HS-5 (cell line): Measurements from ENCODE around the gene SLC23A1.
"Not testable (repeated sequence)": the region's sequence is repeated elsewhere in the genome, so short reads cannot be mapped to it uniquely, and the experiment has no call there.

Experiments used
- DNase-seq: peaks from one replicate; pipeline ENCODE4 v3.0.0-alpha.2; 2012; ENCODE audit warnings: low read depth

Gene SLC23A1

DNA sequence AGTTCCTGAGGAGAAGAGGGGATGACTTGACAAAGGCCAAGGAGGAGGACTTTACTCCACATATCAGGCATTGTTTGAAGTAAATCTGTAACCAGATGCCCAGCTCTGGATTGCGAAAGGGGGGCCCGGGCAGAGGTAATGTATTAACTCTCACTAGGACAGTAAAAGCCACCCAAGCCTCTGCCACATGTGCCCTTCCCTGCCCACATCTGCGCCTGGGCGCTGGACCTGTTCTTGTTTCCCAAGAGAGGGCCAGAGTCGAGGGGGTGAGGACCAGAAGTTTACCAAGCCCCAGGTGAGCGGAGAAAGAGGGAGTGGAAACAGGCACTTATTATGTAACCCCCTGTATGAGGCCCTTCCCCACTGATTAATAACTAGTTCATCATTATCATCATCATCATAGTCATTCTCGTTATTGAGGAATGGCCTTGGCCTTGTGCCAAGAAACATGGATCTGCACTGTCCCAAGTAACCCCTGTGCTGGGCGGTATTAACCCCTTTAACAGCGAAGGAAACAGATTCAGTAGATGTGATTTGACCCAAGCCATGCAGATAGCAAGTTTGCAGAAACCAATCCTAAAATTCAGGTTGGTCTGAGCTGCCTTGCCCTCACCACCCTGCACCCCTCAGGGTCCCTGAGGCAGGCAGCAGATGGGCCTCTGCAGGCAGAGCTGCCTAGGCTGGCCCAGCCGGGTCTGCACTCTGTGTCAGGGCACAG is at the start of gene SLC23A1:
SLC23A1 (minus strand) TSS at position 23 of the 718 bp plus-strand sequence. CDS start 44 bp downstream, outside the sequence.
- DNase-seq, result no peak

DNA sequence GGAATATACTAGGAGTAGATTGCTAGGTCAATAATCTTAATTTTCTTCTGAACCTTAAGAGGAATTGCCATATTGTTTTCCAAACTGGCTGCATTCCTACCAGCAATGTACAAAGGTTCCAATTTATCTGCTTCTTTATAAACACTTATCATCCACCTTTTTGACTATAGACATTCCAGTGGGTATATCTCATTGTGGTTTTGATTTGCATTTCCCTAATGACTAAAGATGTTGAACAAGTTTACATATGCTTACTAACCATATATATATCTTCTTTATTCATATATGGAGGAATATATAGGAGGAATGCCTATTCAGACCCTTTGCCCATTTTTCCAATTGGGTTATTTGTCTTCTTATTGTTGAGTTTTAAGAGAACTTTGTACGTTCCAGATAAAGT is 48.6 kb upstream of the SLC23A1 start:
- DNase-seq, result peak; percentile 20

DNA sequence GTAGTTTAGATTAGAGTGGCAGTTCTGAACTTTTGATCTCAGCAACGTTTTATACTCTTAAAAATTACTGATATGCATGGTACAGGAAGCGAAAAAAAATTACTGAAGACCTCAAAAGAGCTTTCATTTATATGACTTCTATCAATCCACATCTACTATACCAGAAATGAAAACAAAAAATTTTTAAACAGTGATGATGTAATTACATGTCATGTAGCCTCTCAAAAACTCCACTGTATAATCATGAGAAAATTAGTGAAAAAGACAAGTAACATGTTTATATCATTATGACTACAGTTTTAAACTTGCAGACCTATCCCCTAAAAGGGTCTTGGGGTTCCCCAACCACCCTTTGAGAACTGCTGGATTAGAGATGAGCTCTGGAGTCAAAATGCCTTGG is 46.9 kb upstream of the SLC23A1 start:
- DNase-seq, result no peak

DNA sequence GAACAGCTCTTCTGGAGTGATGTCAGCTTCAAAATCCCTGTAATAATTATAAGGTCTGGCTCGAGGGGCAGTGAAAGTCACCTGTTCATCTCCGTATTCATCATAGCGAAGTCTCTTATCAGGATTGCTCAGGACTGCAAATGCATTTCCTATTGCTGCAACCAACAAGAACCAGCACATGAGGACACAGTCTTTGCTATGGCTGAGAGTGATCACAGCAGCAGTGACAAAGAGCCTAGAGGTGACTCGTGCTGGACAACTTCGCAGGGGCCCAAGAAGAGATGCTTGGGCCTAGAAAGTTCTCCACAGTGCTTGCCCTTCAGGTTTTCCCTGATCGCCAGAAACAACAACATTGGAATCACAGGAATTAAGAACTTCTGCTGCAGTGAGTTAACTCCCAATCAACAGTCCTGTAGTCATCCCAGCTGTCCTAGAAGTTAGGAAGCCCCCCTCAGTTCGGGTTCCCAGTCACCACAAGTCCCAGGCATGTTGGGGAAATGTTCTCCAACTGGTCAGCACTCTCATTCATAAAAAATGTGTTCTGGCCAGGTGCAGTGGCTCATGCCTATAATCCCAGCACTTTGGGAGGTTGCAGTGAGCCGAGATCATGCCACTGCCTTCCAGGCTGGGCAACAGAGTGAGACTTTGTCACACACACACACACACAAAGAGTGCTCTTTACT is 43.2 kb upstream of the SLC23A1 start:
- no peak for DNase-seq

DNA sequence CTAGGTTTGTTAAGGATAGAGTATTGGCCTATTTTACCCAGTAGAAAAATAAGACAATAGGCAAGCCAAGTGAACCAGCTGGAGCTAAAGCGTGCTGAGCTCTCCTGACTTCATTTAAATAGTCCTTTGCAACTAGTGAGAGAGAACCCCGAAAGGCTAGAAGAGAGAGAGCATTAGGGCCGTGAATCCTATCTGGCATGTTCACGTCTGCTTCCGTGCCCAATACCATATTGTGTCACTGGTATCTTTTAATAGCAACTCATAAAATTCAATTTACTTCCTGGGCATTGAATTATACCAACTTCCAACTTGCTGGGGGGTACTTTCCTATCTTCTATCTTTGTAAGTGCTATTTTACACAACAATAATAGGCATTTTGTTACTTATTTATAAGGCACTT is 42.4 kb upstream of the SLC23A1 start:
- DNase-seq, result no peak

DNA sequence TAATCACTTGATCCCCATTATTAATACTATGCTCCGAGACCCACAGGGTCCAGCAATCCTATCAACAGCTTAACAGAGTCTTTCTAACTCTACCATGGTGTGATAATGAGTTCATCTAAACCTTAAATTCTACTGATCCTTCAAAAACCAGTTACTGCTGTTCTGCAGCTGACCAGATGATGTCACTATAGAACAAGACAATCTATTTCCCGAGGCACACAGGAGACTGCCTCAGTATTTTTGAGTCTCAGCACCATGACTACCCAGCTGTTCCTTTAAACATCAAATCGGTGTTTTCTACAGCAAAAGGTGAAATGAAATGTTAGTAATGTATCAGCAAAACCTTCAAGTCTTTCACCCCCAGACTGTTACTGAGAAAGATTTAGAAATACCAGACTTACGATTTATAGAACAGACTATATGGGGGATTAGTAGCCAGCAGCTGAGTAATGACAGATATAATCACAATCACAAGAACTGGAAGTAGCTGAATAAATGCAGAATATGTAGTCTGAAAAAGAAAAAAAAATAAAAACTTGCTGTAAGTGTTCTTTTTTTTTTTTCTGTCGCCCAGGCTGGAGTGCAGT is 39.3 kb upstream of the SLC23A1 start:
- DNase-seq, result no peak

DNA sequence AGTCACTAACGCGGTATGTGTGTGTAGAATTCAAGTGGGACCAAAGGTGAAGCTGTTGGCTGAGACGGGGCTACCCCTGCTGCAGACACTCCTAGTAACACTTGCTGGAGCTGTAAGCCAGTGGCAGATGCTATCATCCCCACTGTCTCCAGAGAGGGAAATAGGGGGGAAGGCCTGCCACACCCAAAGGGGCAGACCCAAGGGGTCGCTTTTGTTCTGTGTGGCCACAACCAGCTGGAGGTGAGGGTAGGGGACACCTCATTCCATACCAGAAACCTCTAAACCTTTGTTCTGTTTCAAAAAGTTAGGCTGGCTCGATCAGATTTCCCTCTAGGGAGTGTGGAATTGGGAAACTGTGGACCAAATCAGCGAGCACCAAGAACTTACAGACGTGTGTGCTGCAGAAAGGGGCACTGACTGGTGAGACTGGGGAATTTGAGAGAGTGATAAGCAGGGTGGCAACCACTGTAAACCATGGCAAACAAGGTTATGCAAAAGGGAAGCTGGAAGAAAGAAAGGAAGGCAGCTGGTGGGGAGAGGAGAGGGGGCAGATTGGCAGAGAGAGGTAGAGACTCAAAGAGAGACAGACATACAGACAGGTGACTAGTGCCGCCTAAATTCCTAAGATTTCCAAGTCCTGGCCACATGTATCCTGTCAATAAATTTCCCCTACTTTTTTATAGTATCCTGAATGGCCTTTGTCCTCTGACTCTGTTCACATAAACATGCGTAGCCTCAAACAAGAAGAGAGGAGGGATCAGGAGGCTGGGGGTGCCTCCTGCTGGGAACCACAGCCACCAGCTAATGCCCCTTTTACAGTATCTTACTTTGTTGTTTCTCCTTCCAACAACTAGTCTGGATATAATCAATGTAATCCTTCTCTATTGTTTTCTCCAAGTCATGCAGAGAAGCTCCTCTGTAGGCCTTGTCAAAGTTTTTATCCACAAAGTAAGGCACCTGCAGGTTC is 36.4 kb upstream of the SLC23A1 start:
- no peak for DNase-seq

DNA sequence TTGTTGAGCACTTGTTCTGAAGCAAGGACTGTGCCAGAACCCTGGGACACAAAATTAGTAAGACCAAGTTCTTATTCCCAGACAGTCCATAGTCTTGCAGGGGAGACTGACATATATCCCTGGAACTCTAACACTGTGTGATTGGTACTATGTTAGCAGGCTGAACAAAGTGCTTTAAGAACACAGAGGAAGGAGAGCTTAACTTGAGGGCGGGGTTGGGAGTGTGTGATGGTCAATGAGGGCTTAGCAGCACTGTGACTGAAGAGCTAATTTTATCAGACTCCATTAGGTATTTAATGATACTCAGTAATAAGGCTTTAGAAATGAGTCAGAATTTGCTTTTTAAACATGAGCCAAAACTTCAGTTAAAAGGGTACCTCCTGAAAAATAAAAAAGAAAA is 35.7 kb upstream of the SLC23A1 start:
- DNase-seq, result no peak

DNA sequence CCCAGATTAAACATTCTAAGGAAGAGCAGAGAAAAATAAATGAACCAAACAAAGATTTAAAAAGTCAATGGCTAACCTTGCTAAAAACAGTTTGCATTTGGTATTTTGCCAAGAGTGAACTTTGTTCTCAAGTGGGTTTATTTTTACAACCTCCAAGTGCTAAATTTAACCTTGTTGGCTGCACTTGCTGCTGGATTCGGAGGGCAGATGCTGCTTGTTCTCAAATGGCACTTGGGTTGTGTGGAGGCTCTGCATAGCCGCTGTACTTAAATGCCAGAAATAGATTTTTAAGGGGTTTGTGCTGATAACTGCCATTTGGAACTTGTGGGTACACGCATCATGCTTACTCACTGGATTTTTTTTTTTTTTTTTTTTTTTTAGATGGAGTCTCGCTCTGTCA is 34.1 kb upstream of the SLC23A1 start:
- no peak for DNase-seq

DNA sequence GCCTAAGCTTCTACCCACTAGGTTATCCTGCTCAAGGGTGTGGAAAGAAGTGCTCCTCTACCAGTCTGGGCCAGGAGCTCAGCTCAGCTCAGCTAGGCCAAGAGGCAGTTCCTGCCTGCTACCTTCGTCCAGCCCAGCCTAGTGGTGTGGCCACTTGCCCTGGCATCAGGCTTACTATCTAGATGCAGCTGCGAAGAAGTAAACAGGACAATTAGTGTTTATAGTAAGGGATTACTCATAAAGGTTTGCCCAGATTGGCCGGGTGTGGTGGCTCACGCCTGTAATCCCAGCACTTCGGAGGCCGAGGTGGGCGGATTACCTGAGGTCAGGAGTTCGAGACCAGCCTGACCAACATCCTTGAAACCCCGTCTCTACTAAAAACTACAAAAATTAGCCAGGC is 33.6 kb upstream of the SLC23A1 start:
- no peak for DNase-seq

DNA sequence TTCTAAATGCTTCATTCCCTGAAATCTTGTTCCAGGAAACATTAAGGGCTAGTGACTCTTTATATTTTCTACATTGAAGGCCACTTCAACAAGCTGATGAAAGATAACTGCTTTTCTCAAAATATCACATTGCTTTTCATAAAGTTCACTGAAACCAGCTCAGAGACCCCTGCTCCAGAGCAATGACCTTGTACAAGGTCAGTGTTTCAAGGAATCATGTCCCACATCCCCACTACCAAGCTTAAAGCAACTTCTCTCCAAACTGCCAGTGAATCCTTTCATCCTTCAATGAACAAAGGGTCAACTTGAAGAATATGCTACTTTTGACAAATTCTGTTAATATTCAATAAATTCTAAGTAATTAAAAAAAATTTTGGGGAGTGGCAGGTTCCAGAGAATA is 32.8 kb upstream of the SLC23A1 start:
- DNase-seq, result no peak

DNA sequence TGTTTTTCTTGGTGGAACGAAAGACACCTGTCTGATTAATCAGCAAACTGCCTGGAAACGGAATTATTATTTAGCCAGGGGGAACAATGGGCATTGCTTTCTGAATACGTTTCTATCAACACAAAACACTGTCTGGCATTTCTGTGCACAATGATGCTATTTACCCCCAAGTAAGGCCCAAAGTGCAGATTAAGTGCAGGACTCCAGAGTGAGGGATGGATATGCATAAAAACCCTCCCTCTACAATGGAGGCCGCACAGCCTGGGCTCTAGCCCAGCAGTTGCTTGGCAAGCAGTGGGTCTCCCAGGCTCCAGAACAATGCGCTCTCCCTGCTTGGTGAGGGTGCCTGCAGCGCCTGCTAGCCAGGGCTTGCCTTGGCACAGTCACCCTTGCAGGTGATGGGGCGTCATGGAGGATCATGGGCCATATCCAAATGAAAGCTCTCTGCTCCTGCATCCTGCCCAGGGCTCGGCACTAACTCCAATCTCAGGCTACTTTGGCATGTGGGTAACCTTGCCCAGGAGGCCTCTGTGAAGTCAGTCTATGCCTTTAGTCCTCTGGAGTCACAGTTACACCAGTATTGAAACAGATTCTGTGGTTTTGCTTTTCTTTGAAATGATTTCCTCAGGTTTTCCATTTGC is 32.2 kb upstream of the SLC23A1 start:
- DNase-seq, result no peak

DNA sequence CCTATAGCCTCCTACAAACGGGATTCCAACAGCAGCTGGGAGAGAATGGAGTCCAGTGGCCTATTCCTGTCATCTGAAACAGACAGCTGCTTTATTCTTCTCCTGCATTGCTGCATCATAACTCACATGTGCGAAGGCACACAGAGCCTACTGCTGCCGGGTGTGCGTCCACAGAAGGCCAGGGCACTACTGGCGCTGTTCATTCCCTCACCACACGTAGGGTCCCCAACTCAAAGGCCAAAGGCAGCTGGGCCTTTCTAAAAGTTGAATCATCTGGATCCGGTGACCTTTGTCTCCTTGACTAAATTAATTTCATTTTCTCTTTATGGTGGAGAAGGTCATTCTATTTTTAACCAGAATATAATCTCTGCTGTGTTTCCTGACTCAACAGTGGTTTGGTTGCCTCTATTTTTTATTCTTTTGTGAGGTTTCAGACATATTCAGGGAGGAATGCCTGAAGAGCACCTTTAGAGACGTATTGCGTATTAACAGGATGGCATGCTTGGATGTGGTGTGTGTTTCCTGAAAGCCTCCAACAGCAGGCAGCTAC is 31.6 kb upstream of the SLC23A1 start:
- no peak for DNase-seq

DNA sequence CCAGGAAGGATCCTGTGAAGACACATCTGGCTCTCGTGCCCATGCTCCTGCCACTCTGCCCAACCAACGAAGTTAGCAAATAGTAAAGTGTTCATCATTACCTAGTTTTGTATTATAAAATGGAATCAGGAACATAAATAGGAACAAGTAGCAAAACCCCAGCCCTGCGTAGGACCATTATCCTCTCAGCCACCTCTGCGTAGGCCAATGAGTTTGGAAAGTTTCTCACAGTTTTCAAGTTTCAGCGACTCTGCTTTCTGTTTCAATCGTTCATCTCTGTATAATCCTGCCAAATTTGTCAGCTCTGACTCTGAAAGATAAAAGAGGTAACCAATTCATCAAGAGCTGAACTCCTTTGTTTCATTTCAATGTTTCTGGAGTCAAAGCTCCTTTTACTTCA is 30.9 kb upstream of the SLC23A1 start:
- no peak for DNase-seq

DNA sequence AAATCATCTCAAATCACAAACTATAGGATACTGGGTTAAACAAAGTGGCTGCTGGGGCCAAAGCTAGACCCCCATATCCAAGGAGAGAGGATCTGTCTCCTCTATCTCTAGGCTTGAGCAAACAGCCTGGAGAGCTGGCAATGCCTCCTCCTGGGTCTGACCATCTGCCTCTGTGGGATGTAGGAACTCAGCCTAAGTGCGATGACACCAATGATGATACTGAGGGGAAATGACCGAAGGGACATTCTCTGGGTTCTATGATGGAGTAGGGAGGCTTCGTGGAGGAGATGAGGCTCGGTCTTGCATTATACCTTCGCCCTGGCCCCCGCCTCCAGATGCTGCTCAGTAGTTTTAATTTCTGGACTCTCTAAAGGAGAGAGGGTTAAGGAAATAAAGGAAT is 30.1 kb upstream of the SLC23A1 start:
- no peak for DNase-seq

DNA sequence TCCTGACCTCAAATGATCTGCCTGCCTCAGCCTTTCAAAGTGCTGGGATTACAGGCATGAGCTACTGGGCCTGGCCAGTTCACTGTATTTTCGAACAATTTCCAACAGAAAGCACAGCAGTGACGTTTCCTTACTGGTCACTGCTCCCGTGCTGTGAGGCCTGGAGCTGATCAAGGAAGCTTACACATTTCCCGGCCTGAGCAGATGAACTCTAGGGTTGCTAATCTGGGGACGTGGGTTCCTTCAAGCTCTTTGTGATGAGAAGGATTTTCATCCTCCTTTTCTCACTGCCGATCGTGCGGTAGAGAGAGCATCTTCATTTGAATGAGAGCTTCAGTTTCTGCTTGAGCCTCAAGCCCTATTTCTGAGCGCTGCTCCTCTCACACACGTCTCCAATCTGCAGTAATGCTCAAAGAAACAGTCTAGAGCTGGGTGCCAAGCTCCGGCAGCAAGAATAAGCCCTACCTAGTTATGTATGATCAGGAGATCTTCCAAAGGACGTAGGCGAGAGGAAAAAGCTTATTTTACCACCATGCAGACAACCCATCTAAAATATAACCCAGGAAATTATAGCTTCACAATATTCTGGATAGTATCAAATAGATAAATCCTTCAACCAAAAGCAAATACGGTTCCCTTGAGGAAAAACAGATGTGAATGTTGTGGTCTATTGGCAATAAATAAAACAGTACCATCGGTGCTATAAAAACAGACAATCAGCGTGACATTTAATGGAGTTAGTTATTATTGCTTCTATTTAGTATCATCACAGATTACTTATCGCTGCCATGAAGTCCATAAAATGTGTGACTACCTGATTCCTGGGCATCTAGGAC is 28.1 kb upstream of the SLC23A1 start:
- no peak for DNase-seq

DNA sequence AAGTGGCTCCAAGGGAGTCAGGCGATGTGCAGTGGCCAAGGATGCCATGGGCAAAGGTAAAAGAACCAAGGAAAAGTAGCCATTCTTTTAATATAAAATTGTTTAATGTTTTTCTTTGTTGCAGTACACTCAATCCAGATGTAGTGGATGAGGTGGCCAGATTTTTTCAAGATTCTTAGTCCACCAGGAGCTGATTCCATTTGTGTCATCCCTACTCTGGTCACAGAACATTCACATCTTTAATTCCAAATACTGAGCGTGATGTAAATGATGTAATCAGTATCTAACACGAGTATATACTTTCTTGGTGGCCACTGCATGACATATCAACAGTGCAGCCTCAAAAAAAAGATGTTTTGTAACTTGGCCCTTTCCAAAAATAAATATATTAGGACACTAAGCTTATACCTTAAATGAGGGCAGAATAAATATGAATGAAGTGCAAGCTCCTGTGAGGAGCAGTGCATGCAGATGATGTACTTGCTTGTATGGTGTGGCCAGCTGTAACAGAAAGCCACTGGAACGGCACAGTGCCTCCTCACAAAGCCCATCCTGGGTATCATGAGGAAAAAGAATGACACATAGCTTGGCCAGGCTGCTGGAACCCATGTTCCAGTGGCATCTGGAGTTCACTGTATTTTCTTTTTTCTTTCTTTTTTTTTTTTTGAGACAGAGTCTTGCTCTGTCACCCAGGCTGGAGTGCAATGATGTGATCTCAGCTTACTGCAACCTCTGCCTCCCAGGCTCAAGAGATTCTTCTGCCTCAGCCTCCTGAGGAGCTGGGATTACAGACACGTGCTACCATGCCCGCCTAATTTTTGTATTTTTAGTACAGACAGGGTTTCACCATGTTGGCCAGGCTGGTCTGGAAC is 27.3 kb upstream of the SLC23A1 start:
- DNase-seq, result no peak

DNA sequence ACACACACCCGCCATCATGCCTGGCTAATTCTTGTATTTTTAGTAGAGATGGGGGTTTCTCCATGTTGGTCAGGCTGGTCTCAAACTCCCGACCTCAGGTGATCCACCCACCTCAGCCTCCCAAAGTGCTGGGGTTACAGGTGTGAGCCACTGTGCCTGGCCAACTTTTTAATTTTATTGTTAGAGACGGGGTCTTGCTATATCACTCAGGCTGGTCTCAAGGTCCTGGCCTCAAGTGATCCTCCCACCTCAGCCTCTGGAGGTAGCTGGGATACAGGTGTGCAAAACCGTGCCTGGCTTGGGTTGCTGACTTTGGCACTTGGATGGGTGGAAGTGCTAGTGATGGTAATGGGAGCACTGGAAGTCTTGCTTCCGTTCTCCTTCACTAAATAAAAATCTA is 26.0 kb upstream of the SLC23A1 start:
- not testable (repeated sequence) for DNase-seq

DNA sequence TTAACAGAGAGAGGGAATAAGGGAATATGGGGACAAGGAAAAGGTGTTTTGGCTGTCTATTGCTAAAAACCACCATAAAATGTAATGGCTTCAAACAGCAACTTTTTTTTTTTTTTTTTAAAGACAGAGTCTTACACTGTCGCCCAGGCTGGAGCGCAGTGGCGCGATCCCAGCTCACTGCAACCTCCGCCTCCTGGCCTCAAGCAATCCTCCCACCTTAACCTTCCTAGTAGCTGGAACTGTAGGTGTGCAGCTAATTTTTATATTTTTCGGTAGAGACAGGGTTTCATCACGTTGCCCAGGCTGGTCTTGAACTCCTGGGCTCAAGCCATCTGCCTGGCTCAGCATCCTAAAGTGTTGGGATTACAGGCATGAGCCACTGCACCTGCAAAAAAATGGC is 25.1 kb upstream of the SLC23A1 start:
- DNase-seq, result no peak

DNA sequence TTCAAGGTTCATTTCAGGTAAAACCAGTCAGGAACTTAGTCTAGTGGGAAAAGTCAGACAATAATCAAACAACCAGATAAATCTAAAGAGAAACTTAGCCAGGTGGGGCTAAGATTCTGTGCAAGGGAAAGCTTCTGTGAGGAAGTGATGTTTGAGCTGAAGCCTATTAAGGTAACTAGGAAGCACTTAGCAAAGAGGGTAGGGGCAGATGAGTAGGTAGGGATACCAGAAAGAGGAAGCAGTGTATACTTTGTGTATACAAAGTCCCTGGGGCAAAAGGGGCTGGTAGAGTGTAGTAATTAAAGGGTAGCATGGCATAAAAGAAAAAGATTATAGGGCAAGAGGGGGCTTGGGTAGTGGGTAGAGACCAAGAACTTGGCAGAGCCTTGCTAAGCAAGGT is 24.4 kb upstream of the SLC23A1 start:
- no peak for DNase-seq
